ENCODE results near the gene KRTCAP3. TPM values are rescaled to one million over a fixed set of nuclear protein-coding genes. Genes with fewer than 3 reads are reported as not detected.

Gene KRTCAP3
- total RNA-seq, 1 donor from 2014 or later: 6.2 TPM

GRCh38 chr2:27441226-27441926 lies 805 bp upstream of the KRTCAP3 start:
- no peak for DNase-seq

- DNase-seq: peak; percentile 13
Measured at GRCh38 chr2:27442920-27443282, 720 bp downstream of the KRTCAP3 start.

DNA sequence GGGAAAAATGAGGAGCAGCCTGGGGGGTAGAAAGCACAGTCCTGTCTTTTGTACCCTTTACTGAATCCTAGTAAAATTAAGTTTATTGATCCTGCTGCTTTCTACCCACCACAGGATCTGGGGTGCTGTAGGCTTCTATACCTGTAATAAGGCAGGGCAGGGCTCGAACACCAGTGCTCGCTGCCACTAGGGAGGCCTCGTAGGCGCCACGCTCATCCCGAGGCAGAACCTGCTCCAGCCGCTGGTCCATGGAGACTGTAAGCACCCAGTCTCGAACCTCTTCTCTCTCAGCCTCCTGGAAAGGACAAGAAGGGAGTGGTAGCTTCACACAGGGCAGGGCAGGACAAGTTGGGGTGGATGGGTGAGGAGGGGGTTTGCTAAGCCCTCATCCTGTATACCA lies 3.0 kb downstream of the KRTCAP3 start:
- DNase-seq: no peak

DNA sequence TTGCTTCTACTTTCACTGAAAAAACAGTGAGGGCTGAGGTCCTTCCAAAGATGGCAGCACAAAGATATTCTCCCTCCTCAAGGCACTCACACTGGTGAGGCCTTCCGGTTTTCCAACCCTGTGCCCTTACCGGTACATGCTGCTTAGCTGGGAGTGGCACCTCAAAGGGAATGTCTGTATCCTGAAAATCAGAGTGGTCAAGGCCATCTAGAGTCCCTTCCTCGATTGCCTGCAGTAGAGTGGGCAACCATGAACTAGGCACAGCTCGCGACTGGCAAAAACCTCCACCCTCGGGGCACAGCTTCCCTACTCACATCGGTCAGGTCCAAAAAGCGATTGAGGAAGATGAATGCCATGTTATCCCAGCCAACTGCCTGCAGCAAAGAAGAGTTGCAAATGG lies 3.4 kb downstream of the KRTCAP3 start:
- no peak for DNase-seq

- no peak for DNase-seq
Measured at GRCh38 chr2:27446057-27446456, 3.9 kb downstream of the KRTCAP3 start.

GRCh38 chr2:27448381-27448780 lies 6.2 kb downstream of the KRTCAP3 start:
- no peak for DNase-seq

DNA sequence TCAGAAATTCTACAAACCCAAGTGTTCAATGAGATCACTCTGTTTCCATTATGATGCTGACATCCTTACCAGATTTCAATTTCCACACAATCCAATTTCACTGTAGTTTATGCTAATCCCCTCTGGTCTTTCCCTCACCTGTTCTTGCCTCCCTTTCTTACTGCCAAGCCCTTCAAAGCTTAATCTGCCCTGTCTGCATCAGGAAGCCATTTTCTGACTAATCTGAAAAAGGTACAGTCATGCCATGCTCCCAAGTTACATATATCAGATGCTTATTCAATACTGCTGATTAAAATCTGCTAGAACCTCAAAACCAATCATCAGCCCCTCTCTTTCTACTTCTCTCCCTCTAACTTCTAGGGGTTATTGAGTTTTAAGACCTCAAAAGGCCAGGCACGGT lies 8.9 kb downstream of the KRTCAP3 start:
- DNase-seq: no peak

- no peak for DNase-seq
Measured at GRCh38 chr2:27453968-27454367, 11.8 kb downstream of the KRTCAP3 start.

DNA sequence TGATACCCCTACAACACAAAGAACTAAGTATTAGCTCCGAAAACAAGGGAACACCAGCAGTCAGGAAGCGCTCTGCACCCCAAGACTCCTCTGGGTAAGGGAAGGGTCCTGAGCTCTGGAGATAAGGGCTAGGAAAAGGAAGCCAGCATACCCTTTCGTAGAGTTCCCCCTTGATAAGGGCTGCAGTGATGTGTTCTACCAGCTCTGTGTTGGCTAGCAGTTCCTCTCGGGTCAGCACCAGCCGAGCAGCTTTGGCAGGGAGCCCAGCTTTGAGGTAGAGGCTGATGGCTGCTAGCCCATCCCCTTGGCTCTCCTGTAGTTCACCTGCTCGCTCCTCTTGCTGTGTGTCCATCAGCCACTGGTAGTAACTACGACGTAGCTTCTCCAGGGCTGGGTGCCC lies 18.9 kb downstream of the KRTCAP3 start:
- DNase-seq: no peak

DNA sequence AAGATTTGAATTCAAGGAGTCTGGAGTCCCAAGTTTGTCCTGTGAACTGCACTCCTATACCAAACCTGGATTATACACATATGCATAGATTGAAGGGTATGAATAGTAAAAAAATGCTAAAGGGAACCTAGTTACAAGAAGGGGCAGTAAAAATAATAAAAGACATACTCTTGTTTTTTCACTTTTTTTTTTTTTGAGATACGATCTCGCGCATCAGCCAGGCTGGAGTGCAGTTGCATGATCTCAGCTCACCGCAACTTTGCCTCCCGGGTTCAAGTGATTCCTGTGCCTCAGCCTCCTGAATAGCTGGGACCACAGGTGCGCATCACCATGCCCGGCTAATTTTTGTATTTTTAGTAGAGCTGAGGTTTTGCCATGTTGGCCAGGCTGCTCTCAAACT lies 22.3 kb downstream of the KRTCAP3 start:
- DNase-seq: no peak

GRCh38 chr2:27471961-27472360 lies 29.8 kb downstream of the KRTCAP3 start:
- no peak for DNase-seq

DNA sequence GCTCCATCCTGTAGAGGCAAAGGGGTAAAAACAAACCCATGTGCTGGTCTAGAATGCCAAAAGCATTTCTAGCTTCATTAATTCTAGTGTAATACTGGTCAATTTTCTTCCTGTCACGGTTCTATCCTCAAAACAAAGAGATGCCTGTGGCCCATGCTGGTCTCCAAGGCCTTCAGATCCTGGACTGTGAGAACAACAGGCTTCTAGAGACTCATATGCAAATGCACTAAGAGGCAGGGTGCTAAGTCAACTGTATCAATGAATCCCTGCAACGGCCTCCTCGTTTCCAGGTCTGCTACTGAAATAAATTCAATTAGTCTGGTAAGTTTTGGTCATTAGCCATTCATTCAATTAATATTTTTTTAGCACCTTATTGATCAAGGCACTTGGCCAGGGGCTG lies 43.3 kb downstream of the KRTCAP3 start:
- no peak for DNase-seq

- DNase-seq: peak; percentile 43
Measured at GRCh38 chr2:27489118-27489497, 46.9 kb downstream of the KRTCAP3 start.

DNA sequence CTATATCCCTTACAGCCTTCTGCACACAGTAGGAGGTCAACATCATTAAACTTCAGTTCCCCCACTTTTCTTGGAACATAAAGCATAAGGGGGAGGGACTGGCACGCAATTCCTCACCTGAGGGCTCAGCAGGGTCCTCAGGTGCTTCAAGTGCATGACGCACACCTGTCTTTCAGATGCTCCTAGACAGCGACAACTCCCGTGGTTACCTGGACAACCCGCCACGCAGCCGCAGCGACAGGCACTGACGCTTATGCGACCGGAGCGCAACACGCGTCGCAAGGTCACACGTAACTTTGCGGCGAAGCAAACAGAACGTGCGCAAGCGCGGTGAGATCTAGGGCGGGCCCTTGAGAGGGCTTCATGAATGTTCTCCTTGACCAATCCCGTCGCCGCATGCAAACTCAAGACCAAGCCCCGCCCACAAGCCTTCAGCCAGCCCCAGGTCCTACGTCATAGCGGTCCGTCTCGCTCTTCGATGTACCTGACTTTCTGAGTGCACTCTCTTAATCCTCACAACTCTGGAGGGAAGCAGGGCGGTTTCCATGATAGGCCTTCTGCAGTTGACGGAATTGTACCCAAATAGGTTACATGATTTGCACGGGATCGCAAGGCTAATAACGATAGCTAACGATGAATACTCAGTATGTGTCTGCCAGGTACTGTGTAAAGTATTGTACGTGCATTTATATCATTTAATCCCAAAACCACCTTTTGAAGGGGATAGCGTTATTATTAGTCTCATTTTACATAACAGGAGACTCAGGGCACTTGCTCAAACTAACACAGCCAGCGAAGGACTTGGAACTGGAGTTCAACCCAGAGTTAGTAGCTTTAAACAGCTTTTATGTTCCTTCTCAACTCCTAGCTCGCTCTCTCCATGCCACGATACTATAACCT lies 47.6 kb downstream of the KRTCAP3 start, which contains the start of gene IFT172:
Gene IFT172 (minus strand): TSS at position 246 of the 900 bp plus-strand sequence. CDS start 90 bp downstream, at position 156.
- DNase-seq: peak; percentile 99

- no peak for DNase-seq
Measured at GRCh38 chr2:27492557-27492956, 50.4 kb downstream of the KRTCAP3 start.

DNA sequence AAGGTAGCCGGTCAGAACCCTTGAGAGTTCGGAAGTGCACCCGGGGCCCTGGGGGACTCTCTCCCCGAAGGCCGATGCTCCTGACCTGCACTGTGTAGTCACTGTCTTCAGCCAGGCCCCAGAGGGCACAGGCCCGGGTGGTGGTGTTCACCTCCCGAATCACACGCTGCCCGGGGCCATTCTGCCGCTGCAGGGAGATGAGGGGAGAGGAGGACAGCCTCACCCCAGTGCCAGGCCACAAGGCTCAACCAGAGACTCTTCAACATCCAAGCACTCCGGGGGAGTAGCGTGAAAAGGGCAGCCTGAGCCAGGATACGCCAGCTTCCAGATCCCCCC lies 51.7 kb downstream of the KRTCAP3 start:
- DNase-seq: no peak

Small RNA genes lying within 50 kb of the gene (small RNA-seq; reads per million reads assigned to genes)
- gene RNU6-986P (ENCODE audit: low replicate concordance): not detected

Other genes starting within 250 kb of the KRTCAP3 start
- 114 TPM for gene ATRAID, start 230.3 kb upstream of the KRTCAP3 start, total RNA-seq
- gene SLC5A6, start 230.1 kb upstream of the KRTCAP3 start, total RNA-seq: 26.1 TPM
- 33.7 TPM for gene CAD, start 225.0 kb upstream of the KRTCAP3 start, total RNA-seq
- not detected for gene SLC30A3, start 179.3 kb upstream of the KRTCAP3 start, total RNA-seq
- gene DNAJC5G, start 166.9 kb upstream of the KRTCAP3 start, total RNA-seq: not detected
- gene TRIM54, start 160.0 kb upstream of the KRTCAP3 start, total RNA-seq: 40.5 TPM
- not detected for gene UCN, start 133.9 kb upstream of the KRTCAP3 start, total RNA-seq
- 34.6 TPM for gene MPV17, start 119.3 kb upstream of the KRTCAP3 start, total RNA-seq
- 30.3 TPM for gene GTF3C2, start 85.6 kb upstream of the KRTCAP3 start, total RNA-seq
- gene EIF2B4, start 72.0 kb upstream of the KRTCAP3 start, total RNA-seq: 21.2 TPM
- 80.9 TPM for gene SNX17, start 71.8 kb upstream of the KRTCAP3 start, total RNA-seq
- 9.4 TPM for gene ZNF513, start 61.6 kb upstream of the KRTCAP3 start, total RNA-seq
- gene PPM1G, start 32.8 kb upstream of the KRTCAP3 start, total RNA-seq: 41.3 TPM
- gene NRBP1, start 13.8 kb upstream of the KRTCAP3 start, total RNA-seq: 93.0 TPM
- 23.1 TPM for gene IFT172, start 47.4 kb downstream of the KRTCAP3 start, total RNA-seq
- gene FNDC4, start 52.8 kb downstream of the KRTCAP3 start, total RNA-seq: 9.5 TPM
- gene GCKR, start 54.5 kb downstream of the KRTCAP3 start, total RNA-seq: not detected
- gene ZNF512, start 140.7 kb downstream of the KRTCAP3 start, total RNA-seq: 62.3 TPM
- gene CCDC121, start 186.6 kb downstream of the KRTCAP3 start, total RNA-seq: 5.7 TPM
- 24.3 TPM for gene GPN1, start 186.7 kb downstream of the KRTCAP3 start, total RNA-seq
- 22.4 TPM for gene SUPT7L, start 221.2 kb downstream of the KRTCAP3 start, total RNA-seq
- gene SLC4A1AP, start 221.5 kb downstream of the KRTCAP3 start, total RNA-seq: 29.7 TPM